NT2/D1 (cell line): ENCODE measurements around the gene AHR.
A peak's percentile ranks its signal among the peaks of the same experiment; 100 is the strongest.

ENCODE experiments used
- DNase-seq: peaks from one replicate; pipeline ENCODE4 v3.0.0-alpha.2; 2011; ENCODE audit warnings: low read depth, low spot score
- H3K27me3 ChIP-seq: 2 replicates; pipeline ENCODE4 v1.6.0; 2011; ENCODE audit warnings: mild to moderate bottlenecking; ENCODE audit not compliant: insufficient read length, insufficient read depth
- H3K36me3 ChIP-seq: 2 replicates; pipeline ENCODE4 v1.6.1; 2011; ENCODE audit warnings: mild to moderate bottlenecking, low read length, mixed read lengths; ENCODE audit not compliant: insufficient read depth, insufficient read length
- H3K4me1 ChIP-seq: 2 replicates; pipeline ENCODE4 v1.5.1; 2011; ENCODE audit not compliant: insufficient read depth, insufficient read length
- H3K4me3 ChIP-seq: 2 replicates; pipeline ENCODE4 v1.5.1; 2011; ENCODE audit warnings: low read depth; ENCODE audit not compliant: insufficient read length
- H3K9ac ChIP-seq: 2 replicates; pipeline ENCODE4 v1.6.0; 2011; ENCODE audit warnings: low read depth; ENCODE audit not compliant: insufficient read length
- H3K9me3 ChIP-seq: 2 replicates; pipeline ENCODE4 v1.5.1; 2011; ENCODE audit warnings: mild to moderate bottlenecking, low read length; ENCODE audit not compliant: insufficient read depth
- SUZ12 ChIP-seq: IDR thresholded peaks from 2 replicates; pipeline ENCODE4 v1.6.1; 2011; ENCODE audit not compliant: insufficient read length, insufficient read depth; ENCODE audit errors: extremely low read depth
- YY1 ChIP-seq: IDR thresholded peaks from 2 replicates; pipeline ENCODE4 v1.6.1; 2011; ENCODE audit not compliant: insufficient read length, insufficient read depth
- ZNF274 ChIP-seq: IDR thresholded peaks from 2 replicates; pipeline ENCODE4 v1.6.1; 2011; ENCODE audit warnings: mild to moderate bottlenecking, low read depth, low read length

Gene AHR

DNA sequence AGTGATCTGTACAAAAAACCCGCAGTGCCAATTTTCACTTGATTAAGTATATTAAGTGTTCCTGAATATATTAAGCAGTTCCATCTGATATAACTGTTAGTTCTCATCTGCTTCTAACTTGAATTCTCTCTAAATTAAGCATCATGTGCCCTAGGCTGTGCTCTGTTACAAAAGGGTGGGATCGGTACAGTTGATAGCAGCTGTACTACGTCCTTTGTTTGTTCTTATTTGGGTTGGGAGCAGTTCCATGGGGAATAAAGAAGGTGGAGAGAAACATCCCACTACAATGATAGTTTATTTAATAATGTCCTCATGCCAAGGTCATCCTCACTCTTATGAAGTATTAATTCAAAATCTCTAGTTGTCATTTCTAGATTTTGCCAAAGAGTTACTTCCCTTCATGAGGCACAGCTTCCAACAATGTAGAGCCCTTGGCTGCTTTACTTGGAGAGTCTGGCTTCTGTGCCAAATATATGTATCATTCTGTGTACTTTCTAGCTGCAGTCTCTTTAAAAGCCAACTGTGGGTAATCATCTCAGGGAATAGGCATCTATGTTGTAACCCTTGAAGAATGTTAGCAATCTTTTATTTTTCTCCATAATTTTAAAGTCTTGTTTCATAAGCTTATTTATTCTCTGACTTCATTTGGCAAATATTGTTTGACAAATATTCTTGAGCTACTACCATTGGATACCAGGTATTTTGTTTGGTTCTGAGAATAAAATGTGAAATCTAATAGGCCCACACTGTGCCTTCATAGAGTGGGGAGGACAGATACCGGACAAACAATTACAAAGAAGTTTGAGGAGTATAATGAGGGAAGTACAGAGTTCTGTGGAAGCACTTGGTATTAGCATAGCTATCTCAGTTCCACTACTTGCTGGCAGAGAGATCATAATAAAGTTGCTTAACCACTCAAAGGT is 22.4 kb upstream of the AHR start:
- Histone ChIP-seq H3K27me3 (no peaks in the 10 kb centered on the region), H3K9me3 (no peaks in the 10 kb centered on the region), H3K9ac (no peak overlapping the region), H3K4me1 (no peaks in the 10 kb centered on the region), H3K36me3 (no peaks in the 10 kb centered on the region), H3K4me3 (no peak overlapping the region)
- TF ChIP-seq ZNF274: no peak
- no peak for TF ChIP-seq YY1
- no peak for TF ChIP-seq SUZ12
- no peak for DNase-seq

DNA sequence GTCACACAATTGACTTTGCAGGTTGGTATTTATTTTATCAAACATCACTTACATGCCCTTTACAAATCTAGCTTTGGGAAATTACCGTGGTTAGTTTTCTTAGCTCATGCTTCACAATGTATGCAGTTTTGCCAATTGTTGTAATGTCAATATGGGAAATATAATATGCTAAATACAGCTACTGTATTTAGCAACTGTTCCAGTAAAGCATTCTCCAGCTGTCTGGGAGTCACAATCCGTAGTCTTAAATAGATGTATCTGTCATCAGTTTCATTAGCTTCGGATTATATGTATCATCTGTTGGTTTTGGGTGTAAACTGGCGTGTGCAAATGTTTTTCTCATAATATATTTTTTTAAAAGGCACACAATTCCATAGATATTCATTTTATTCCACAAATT is 19.4 kb upstream of the AHR start:
- DNase-seq: no peak
- H3K4me3 ChIP-seq: no peak overlapping the region
- no peak overlapping the region for H3K9ac ChIP-seq
- H3K9me3 ChIP-seq: no peaks in the 10 kb centered on the region
- TF ChIP-seq SUZ12 (no peak), YY1 (no peak), ZNF274 (no peak)
- no peaks in the 10 kb centered on the region for H3K36me3 ChIP-seq
- H3K27me3 ChIP-seq: no peaks in the 10 kb centered on the region
- H3K4me1 ChIP-seq: no peaks in the 10 kb centered on the region

DNA sequence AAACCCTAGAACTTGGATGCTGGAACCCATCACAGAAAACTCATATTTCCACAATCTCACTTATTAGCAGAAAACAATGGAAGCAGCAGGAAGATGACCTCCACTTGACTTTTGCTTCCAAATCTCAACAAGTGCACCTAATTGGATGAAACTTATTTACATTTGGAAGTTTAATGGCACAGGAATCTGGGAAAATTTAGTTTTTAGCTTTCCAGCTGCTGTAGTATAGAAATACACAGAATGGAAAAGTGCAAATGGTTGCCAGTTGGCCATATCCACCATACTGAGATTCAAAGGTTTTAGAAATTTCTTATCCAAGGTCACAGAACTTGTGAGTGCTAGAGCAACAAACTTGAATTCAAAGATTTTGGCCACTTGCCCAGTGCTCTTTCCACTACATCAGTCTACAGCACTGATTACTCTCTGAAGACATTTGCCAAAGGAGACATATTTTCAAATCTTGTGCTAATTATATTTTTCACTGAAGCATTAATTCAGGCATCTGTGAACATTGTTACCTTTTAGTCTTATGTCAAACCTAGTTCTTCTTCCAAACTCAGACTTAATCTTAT is 9.3 kb upstream of the AHR start:
- no peaks in the 10 kb centered on the region for H3K9me3 ChIP-seq
- no peaks in the 10 kb centered on the region for H3K36me3 ChIP-seq
- H3K4me3 ChIP-seq: no peak overlapping the region
- no peaks in the 10 kb centered on the region for H3K27me3 ChIP-seq
- H3K4me1 ChIP-seq: no peaks in the 10 kb centered on the region
- no peak for DNase-seq
- TF ChIP-seq YY1 (no peak), ZNF274 (no peak), SUZ12 (no peak)
- H3K9ac ChIP-seq: no peak overlapping the region

DNA sequence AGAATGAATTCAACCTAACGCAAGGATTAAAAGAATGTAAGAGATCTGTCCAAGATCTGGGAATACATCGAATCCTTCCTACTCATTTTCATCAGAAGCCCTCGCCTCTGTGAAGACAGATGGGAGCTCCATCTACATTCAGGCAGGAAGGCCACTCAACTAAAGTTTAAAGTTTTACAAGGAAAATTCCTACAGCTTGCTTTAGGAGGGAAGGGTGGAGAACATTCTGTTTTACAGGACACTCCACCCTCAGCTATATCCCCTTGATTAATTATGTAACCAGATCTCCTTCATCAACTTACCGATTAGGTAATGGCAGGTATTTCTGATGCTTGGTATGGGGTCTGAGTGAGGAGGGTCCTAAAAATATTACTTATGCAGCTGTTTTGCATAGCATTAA is 5.6 kb upstream of the AHR start:
- no peak overlapping the region for H3K9ac ChIP-seq
- H3K4me3 ChIP-seq: no peak overlapping the region
- no peaks in the 10 kb centered on the region for H3K4me1 ChIP-seq
- no peak for DNase-seq
- H3K27me3 ChIP-seq: no peaks in the 10 kb centered on the region
- 0 out of 2 replicates have a peak, but pooled peaks cover 5% of the 10 kb centered on the region for H3K9me3 ChIP-seq
- no peak for TF ChIP-seq ZNF274
- no peak for TF ChIP-seq YY1
- no peak for TF ChIP-seq SUZ12
- no peaks in the 10 kb centered on the region for H3K36me3 ChIP-seq

DNA sequence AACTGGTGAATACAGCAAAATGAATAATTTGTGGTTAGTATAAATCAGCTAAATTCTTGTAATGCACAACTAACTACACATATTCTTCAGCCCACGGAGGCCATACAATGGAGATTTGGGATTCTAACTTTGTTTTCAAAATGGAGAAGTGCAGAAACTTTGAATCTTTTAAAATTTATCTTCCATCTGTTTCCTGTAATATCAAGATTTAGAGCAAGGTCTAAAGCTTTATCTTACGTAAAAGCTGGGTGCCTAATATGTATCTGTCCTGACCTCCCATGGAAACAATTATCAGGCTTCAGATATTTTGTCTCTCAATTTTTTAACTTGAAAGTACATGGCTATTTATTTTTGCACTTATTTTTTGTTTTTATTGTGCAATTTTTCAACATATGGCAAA is 5.0 kb upstream of the AHR start:
- no peaks in the 10 kb centered on the region for H3K27me3 ChIP-seq

DNA sequence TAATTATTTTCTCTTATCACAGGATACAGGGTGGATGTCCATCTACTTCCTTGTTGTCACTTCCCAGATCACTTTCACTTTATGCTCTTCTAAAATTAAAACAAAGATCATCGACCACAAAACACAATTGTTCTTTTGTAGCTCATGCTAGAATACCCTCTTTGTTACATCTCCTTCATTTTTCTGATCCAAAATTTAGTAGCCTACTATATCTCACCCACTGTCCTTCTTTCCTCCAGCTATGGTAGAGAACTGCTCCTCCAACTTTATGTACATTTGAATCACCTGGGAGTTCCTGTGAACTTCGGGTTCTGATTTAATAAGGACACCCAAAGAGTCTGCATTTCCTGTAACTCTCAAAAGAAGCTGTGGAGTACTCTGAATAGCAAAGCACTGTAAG is 1.2 kb upstream of the AHR start:
- no peak for TF ChIP-seq ZNF274
- no peak for TF ChIP-seq YY1
- TF ChIP-seq SUZ12: no peak
- Histone ChIP-seq H3K27me3 (peaks cover 15% of the 10 kb centered on the region), H3K9ac (no peak overlapping the region), H3K9me3 (0 out of 2 replicates have a peak, but pooled peaks cover 8% of the 10 kb centered on the region), H3K36me3 (no peaks in the 10 kb centered on the region), H3K4me3 (no peak overlapping the region), H3K4me1 (no peaks in the 10 kb centered on the region)
- no peak for DNase-seq

More for the DNA sequence above, 5.0 kb upstream of the AHR start:
- Histone ChIP-seq H3K9me3 (0 out of 2 replicates have a peak, but pooled peaks cover 8% of the 10 kb centered on the region), H3K4me1 (no peaks in the 10 kb centered on the region), H3K9ac (no peak overlapping the region), H3K4me3 (no peak overlapping the region), H3K36me3 (no peaks in the 10 kb centered on the region)
- no peak for TF ChIP-seq YY1
- TF ChIP-seq ZNF274: no peak
- TF ChIP-seq SUZ12: no peak
- no peak for DNase-seq

DNA sequence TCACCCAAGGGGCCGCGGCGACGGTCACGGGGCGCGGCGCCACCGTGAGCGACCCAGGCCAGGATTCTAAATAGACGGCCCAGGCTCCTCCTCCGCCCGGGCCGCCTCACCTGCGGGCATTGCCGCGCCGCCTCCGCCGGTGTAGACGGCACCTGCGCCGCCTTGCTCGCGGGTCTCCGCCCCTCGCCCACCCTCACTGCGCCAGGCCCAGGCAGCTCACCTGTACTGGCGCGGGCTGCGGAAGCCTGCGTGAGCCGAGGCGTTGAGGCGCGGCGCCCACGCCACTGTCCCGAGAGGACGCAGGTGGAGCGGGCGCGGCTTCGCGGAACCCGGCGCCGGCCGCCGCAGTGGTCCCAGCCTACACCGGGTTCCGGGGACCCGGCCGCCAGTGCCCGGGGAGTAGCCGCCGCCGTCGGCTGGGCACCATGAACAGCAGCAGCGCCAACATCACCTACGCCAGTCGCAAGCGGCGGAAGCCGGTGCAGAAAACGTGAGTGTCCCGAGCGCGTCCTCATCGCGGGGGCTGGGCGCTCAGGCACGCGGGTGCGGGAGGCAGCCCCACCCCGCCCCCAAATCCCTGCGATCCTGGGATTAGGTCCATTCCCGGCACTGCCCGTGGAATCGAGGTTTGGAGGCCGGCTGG is 509 bp downstream of the AHR start:
- Histone ChIP-seq H3K36me3 (no peaks in the 10 kb centered on the region), H3K9ac (peak overlapping the region; percentile 80), H3K9me3 (0 out of 2 replicates have a peak, but pooled peaks cover 8% of the 10 kb centered on the region), H3K4me1 (no peaks in the 10 kb centered on the region), H3K27me3 (peaks cover 15% of the 10 kb centered on the region), H3K4me3 (peak overlapping the region; percentile 83)
- no peak for DNase-seq
- TF ChIP-seq SUZ12: no peak
- TF ChIP-seq YY1: no peak
